ENCODE results near the gene MARCHF10. TPM values are rescaled to one million over a fixed set of nuclear protein-coding genes. Genes with fewer than 3 reads are reported as not detected.
"Not testable (repeated sequence)": the region's sequence is repeated elsewhere in the genome, so short reads cannot be mapped to it uniquely, and the experiment has no call there.

The MARCHF10 gene
- polyA plus RNA-seq, 1 experiment = 0.43 TPM

DNA sequence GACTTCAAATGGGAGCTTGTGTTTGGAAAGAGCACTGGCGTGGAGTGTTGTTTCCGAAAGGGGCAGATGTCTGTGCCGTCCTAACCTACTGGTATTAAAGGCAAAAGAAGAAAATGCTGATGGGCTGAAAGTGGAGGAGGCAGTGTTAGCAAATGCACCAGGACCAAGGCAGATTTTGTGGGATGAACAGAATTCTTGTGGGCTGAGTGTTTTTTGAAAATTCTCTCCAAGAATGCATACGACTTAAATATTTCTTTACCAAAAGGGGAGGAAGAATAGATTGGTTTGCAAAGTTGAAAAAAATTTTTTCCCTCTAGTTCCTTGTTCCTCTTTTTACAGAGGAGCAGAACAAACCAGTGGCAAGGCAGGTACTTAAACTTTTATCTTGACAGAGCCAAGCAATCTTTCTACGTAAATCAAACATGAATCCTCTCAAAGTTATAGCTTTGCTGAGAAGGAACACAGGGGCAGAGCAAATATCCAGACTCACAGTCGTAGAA, 16.8 kb downstream of the MARCHF10 start:
- H3K27me3 ChIP-seq (ENCODE audit: control insufficient read depth, insufficient read depth, low read length) = no peaks in the 10 kb centered on the region
- CTCF ChIA-PET = no interaction called here
- peak; percentile 82 for DNase-seq (ENCODE audit: low read depth)
- no peak for TF ChIP-seq CTCF (IDR thresholded peaks at IDR 0.05; ENCODE audit: insufficient read depth, low read depth, low read length)
- no peaks in the 10 kb centered on the region for H3K36me3 ChIP-seq (ENCODE audit: control insufficient read depth, insufficient read depth, low read length)
- H3K4me3 ChIP-seq (ENCODE audit: low read depth, low read length) = no peak overlapping the region
- POLR2A ChIA-PET = no interaction called here

- CTCF ChIA-PET = no interaction called here
- DNase-seq (ENCODE audit: low read depth) = peak; percentile 62
- no peak for TF ChIP-seq CTCF (IDR thresholded peaks at IDR 0.05; ENCODE audit: insufficient read depth, low read depth, low read length)
- Histone ChIP-seq H3K4me3 (ENCODE audit: low read depth, low read length) (no peak overlapping the region), H3K27me3 (ENCODE audit: control insufficient read depth, insufficient read depth, low read length) (no peaks in the 10 kb centered on the region), H3K36me3 (ENCODE audit: control insufficient read depth, insufficient read depth, low read length) (no peaks in the 10 kb centered on the region)
- POLR2A ChIA-PET = no interaction called here
Observed at GRCh38 chr17:62790564-62790986, 17.5 kb downstream of the MARCHF10 start.

DNA sequence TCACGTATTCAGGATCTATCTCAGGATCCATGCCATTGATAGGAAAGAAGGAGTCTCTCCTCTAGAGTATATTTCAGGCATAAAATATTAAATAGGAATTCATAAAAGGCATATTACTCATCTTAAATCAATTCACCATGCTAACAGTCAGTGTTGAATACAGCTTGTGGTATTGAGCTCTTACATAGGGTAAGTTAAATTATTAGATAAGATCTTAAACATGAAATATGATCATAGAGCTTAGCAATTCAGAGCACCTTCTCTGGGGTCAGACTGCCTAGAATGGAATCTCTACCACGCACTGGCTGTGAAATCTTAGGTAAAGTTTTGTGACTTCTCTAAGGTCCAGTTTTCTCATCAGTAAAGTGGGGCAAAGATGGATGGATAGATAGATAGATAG, 20.7 kb downstream of the MARCHF10 start:
- H3K4me3 ChIP-seq (ENCODE audit: low read depth, low read length) = no peak overlapping the region
- ChIA-PET CTCF (no interaction called here), POLR2A (no interaction called here)
- no peak for DNase-seq (ENCODE audit: low read depth)
- H3K27me3 ChIP-seq (ENCODE audit: control insufficient read depth, insufficient read depth, low read length) = no peaks in the 10 kb centered on the region
- no peaks in the 10 kb centered on the region for H3K36me3 ChIP-seq (ENCODE audit: control insufficient read depth, insufficient read depth, low read length)
- TF ChIP-seq CTCF (IDR thresholded peaks at IDR 0.05; ENCODE audit: insufficient read depth, low read depth, low read length) = no peak

- no peaks in the 10 kb centered on the region for H3K27me3 ChIP-seq (ENCODE audit: control insufficient read depth, insufficient read depth, low read length)
- no peak for TF ChIP-seq CTCF (IDR thresholded peaks at IDR 0.05; ENCODE audit: insufficient read depth, low read depth, low read length)
- ChIA-PET CTCF (no interaction called here), POLR2A (no interaction called here)
- no peak overlapping the region for H3K4me3 ChIP-seq (ENCODE audit: low read depth, low read length)
- H3K36me3 ChIP-seq (ENCODE audit: control insufficient read depth, insufficient read depth, low read length) = no peaks in the 10 kb centered on the region
- no peak for DNase-seq (ENCODE audit: low read depth)
Observed at GRCh38 chr17:62786646-62787045, 21.5 kb downstream of the MARCHF10 start.

DNA sequence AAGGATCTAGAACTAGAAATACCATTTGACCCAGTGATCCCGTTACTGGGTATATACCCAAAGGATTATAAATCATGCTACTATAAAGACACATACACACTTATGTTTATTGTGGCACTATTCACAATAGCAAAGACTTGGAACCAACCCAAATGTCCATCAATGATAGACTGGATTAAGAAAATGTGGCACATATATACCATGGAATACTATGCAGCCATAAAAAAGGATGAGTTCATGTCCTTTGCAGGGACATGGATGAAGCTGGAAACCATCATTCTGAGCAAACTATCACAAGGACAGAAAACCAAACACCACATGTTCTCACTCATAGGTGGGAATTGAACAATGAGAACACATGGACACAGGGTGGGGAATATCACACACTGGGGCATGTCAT, 22.1 kb downstream of the MARCHF10 start:
- POLR2A ChIA-PET, CTCF ChIA-PET: not testable (repeated sequence)

GRCh38 chr17:62782730-62783270, 25.3 kb downstream of the MARCHF10 start:
- Histone ChIP-seq H3K4me3 (ENCODE audit: low read depth, low read length) (no peak overlapping the region), H3K36me3 (ENCODE audit: control insufficient read depth, insufficient read depth, low read length) (no peaks in the 10 kb centered on the region), H3K27me3 (ENCODE audit: control insufficient read depth, insufficient read depth, low read length) (no peaks in the 10 kb centered on the region)
- ChIA-PET CTCF (no interaction called here), POLR2A (no interaction called here)
- no peak for DNase-seq (ENCODE audit: low read depth)
- no peak for TF ChIP-seq CTCF (IDR thresholded peaks at IDR 0.05; ENCODE audit: insufficient read depth, low read depth, low read length)

More for the DNA sequence above, 22.1 kb downstream of the MARCHF10 start:
- not testable (repeated sequence) for H3K36me3 ChIP-seq (ENCODE audit: control insufficient read depth, insufficient read depth, low read length); H3K27me3 ChIP-seq (ENCODE audit: control insufficient read depth, insufficient read depth, low read length); H3K4me3 ChIP-seq (ENCODE audit: low read depth, low read length); DNase-seq (ENCODE audit: low read depth)

Measured in BJ (cell line).